Endothelial cell of umbilical vein (primary cell): Measurements from ENCODE around the gene ARL10. TPM values are rescaled to one million over a fixed set of nuclear protein-coding genes. Genes with fewer than 3 reads are reported as not detected.

Experiments
- BruUV-seq: library from RNA; stranded (reverse); fragments of 400-500 nt; replicated peaks from 2 replicates; lab custom pipeline; 2021; lab: Mats Ljungman, UMichigan
- CTCF ChIA-PET: fragments of 300-600, 350-600 bp; sonication (Branson Sonifier 250); formaldehyde crosslinking; loops from one replicate; lab custom pipeline; 2021; ENCODE audit warnings: antibody characterized with exemption, inconsistent platforms; lab: Charles Lee
- POLR2A ChIA-PET: fragments of 300-600, 350-600 bp; sonication (Branson Sonifier 250); formaldehyde crosslinking; loops from one replicate; lab custom pipeline; 2021; ENCODE audit warnings: antibody characterized with exemption, inconsistent platforms; lab: Charles Lee
- DNase-seq: peaks from one replicate; pipeline ENCODE4 v3.0.0-alpha.2; 2011; ENCODE audit warnings: low read depth, low spot score
- FAIRE-seq: peaks from 2 replicates; lab custom pipeline; 2011; peaks lifted over from hg19 to GRCh38; lab: Jason Lieb, UNC
- H2AFZ ChIP-seq: 2 replicates; pipeline ENCODE4 v1.6.0; 2012; ENCODE audit warnings: low read depth, low read length, control low read depth, inconsistent platforms
- H3K27ac ChIP-seq: 2 replicates; pipeline ENCODE4 v1.5.1; 2011; ENCODE audit warnings: low read depth, mild to moderate bottlenecking, control low read depth, low read length, moderate library complexity; ENCODE audit not compliant: insufficient read depth
- H3K27me3 ChIP-seq, 2 experiments: 2 replicates each; pipeline versions ENCODE4 v1.6.0 to v1.6.1; 2011; ENCODE audit warnings: low read length in 2 of 2, mixed read lengths in 1 of 2; ENCODE audit not compliant: control insufficient read depth in 2 of 2, insufficient read depth in 2 of 2
- H3K36me3 ChIP-seq, 2 experiments: 2 replicates in 1 of 2; 3 replicates in 1 of 2; pipeline ENCODE4 v1.5.1; 2011; ENCODE audit warnings: low read length in 2 of 2, mild to moderate bottlenecking in 1 of 2, moderate library complexity in 1 of 2; ENCODE audit not compliant: control insufficient read depth in 2 of 2, insufficient read depth in 2 of 2; ENCODE audit errors: extremely low read depth in 1 of 2
- H3K4me1 ChIP-seq: 3 replicates; pipeline ENCODE4 v1.5.1; 2011; ENCODE audit warnings: mild to moderate bottlenecking, low read length; ENCODE audit not compliant: control insufficient read depth, insufficient read depth; ENCODE audit errors: extremely low read depth
- H3K4me2 ChIP-seq: 2 replicates; pipeline ENCODE4 v1.6.1; 2011; ENCODE audit warnings: low read length, control low read depth, mixed read lengths; ENCODE audit not compliant: insufficient read depth
- H3K4me3 ChIP-seq, 3 experiments: fragments of 200-600 bp in 1 of 3; sonication (generic), shearing (Covaris generic) in 1 of 3; replicated peaks in 1 of 3; 2 replicates each; pipeline ENCODE4 v1.5.1; 2011 to 2016; ENCODE audit warnings: control low read depth in 3 of 3, low read length in 3 of 3, mild to moderate bottlenecking in 2 of 3, inconsistent platforms in 1 of 3, low read depth in 1 of 3, moderate library complexity in 1 of 3; ENCODE audit not compliant: insufficient read depth in 1 of 3
- H3K79me2 ChIP-seq: 2 replicates; pipeline ENCODE4 v1.6.0; 2012; ENCODE audit warnings: low read length, inconsistent platforms; ENCODE audit not compliant: control insufficient read depth, insufficient read depth
- H3K9ac ChIP-seq: replicated peaks from 2 replicates; pipeline ENCODE3; 2011; ENCODE audit warnings: low read length, control low read depth; ENCODE audit not compliant: insufficient read depth; ENCODE audit errors: extremely low read depth
- H3K9me1 ChIP-seq: replicated peaks from 3 replicates; pipeline ENCODE4 v1.6.0; 2011; ENCODE audit warnings: mild to moderate bottlenecking, low read length; ENCODE audit not compliant: control insufficient read depth, insufficient read depth; ENCODE audit errors: extremely low read depth
- H3K9me3 ChIP-seq: replicated peaks from 2 replicates; pipeline ENCODE4 v1.5.1; 2012; ENCODE audit warnings: low read length, inconsistent platforms; ENCODE audit not compliant: control insufficient read depth, insufficient read depth
- H4K20me1 ChIP-seq: replicated peaks from 2 replicates; pipeline ENCODE3; 2011; ENCODE audit warnings: mild to moderate bottlenecking, low read length; ENCODE audit not compliant: control insufficient read depth, insufficient read depth; ENCODE audit errors: extremely low read depth
- EZH2 ChIP-seq: IDR thresholded peaks from 2 replicates; pipeline ENCODE4 v1.6.1; 2012; ENCODE audit warnings: borderline replicate concordance, low read depth, mild to moderate bottlenecking, moderate library complexity, low read length, inconsistent platforms; ENCODE audit not compliant: severe bottlenecking
- FOS ChIP-seq: IDR thresholded peaks from 2 replicates; pipeline ENCODE4 v1.6.1; 2011; ENCODE audit warnings: mild to moderate bottlenecking, low read length, moderate library complexity, borderline replicate concordance; ENCODE audit not compliant: insufficient read depth
- GATA2 ChIP-seq: IDR thresholded peaks from 2 replicates; pipeline ENCODE4 v1.7.0; 2011; ENCODE audit warnings: low read depth, mild to moderate bottlenecking, moderate library complexity, mixed read lengths, low read length; ENCODE audit not compliant: insufficient read length, insufficient read depth
- JUN ChIP-seq: IDR thresholded peaks from 2 replicates; pipeline ENCODE4 v1.6.1; 2011; ENCODE audit warnings: borderline replicate concordance, low read depth; ENCODE audit not compliant: insufficient read length, insufficient read depth
- MAX ChIP-seq: IDR thresholded peaks from 2 replicates; pipeline ENCODE4 v1.6.1; 2011; ENCODE audit not compliant: insufficient read depth, insufficient read length
- MYC ChIP-seq: IDR thresholded peaks from one replicate; pipeline ENCODE4 v1.6.1; 2011; ENCODE audit warnings: mild to moderate bottlenecking, low read depth, low read length
- POLR2A ChIP-seq: IDR thresholded peaks from 2 replicates; pipeline ENCODE4 v1.6.1; 2012; ENCODE audit warnings: low read depth, mild to moderate bottlenecking, control low read depth, low read length
- POLR2AphosphoS5 ChIP-seq: IDR thresholded peaks from 2 replicates; pipeline ENCODE4 v1.6.1; 2012; ENCODE audit warnings: low read depth, mild to moderate bottlenecking, control low read depth, low read length, moderate library complexity; ENCODE audit not compliant: insufficient read depth
- dilution Hi-C: fragments of 300-500 bp; cut with MboI; formaldehyde crosslinking; loops from one replicate; pipeline ENCODE4 v1.15.0; 2019; ENCODE audit warnings: low sequenced_read_pairs; ENCODE audit not compliant: extremely low pct_ligation_motif_present
- intact Hi-C: fragments of 100-400 bp; cut with micrococcal nuclease; formaldehyde crosslinking; loops from one replicate; pipeline ENCODE4 v1.10.0; 2022
- polyA plus RNA-seq, 4 experiments: library from polyadenylated mRNA; depleted of rRNA in 3 of 4; stranded (reverse) in 3 of 4; unstranded in 1 of 4; fragments of >200 nt; gene quantifications; 2 replicates each; pipeline versions ENCODE4 v1.2.1 to v1.2.3, GENCODE V29; 2011 to 2012; ENCODE audit warnings: missing spikeins in 1 of 4
- total RNA-seq: library from RNA; stranded (reverse); gene quantifications from 2 replicates; pipeline ENCODE4 v1.2.3, GENCODE V29; 2021

ARL10 gene
- total and polyA plus RNA-seq, 2 donors (not counting 3 experiments of a cell fraction or from before 2014, with no cell fraction given) = 7.7 to 20.7 TPM

- DNase-seq (no peak), FAIRE-seq (no peak)
- POLR2A ChIA-PET = no interaction called here
- no peak overlapping the region for H3K4me3 ChIP-seq
- no peak overlapping the region for H3K27ac ChIP-seq
- no peaks in the 10 kb centered on the region for H4K20me1 ChIP-seq
- no peaks in the 10 kb centered on the region for H3K27me3 ChIP-seq
- H3K9ac ChIP-seq = no peak overlapping the region
- no peaks in the 10 kb centered on the region for H3K9me3 ChIP-seq
- dilution Hi-C loops (no loop called here), intact Hi-C loops (no loop called here)
- BruUV-seq = no TSS peak
- CTCF ChIA-PET = no interaction called here
- no peak overlapping the region for H2AFZ ChIP-seq
- H3K9me1 ChIP-seq = no peaks in the 10 kb centered on the region
- peaks cover 7 to 8% of the 10 kb centered on the region in 2 experiments for H3K36me3 ChIP-seq
- no peaks in the 10 kb centered on the region for H3K4me1 ChIP-seq
- no peaks in the 10 kb centered on the region for H3K79me2 ChIP-seq
- TF ChIP-seq FOS = no peak
- TF ChIP-seq EZH2 = no peak
- no peak for TF ChIP-seq POLR2A
- TF ChIP-seq GATA2 = no peak
- no peak for TF ChIP-seq JUN
- no peak for TF ChIP-seq MAX
- TF ChIP-seq MYC = no peak
- TF ChIP-seq POLR2AphosphoS5 = no peak
- no peak overlapping the region for H3K4me2 ChIP-seq
Observed at GRCh38 chr5:176342766-176343458, 22.4 kb upstream of the ARL10 start.
